ENCODE data around the gene STXBP1.
A peak's percentile ranks its signal among the peaks of the same experiment; 100 is the strongest.

Gene STXBP1

DNA sequence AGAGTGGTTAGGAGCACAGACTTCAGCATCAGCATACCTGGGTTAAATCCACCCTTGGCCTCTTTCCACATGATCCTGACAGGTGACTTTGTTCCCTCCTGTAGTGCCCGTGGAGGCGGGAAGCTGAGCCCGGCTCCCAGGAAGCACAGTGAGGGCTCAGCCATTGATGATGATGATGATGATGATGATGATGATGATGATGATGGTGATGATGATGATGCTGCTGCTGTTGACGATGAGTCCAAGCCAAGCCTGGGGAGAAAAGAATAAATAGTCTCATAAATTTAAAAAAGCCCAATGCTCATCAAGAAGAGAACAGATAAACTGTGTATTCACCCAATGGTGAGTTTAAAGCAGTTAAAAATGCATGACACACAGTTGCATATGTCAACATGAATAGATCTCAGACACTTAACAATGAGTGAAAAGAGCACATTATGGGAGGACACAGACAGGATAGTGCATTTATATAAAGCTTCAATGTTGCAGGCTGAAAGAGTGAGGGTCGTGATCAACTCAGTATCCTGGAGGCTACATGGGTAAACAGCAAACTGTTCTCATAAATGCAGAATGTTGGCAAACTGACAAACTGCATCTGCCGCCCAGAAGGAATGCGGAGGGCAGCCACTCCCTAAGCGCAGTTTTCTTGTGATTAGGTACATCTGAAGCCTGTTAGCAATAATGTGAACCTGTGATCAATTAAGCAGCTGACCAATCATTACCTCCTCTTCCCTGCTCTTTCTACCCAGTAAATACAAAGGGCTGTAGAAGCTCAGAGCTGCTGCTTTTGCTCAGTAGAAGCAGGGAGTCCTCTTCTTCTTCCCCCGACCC lies 83.0 kb downstream of the STXBP1 start:
- no peak for DNase-seq

DNA sequence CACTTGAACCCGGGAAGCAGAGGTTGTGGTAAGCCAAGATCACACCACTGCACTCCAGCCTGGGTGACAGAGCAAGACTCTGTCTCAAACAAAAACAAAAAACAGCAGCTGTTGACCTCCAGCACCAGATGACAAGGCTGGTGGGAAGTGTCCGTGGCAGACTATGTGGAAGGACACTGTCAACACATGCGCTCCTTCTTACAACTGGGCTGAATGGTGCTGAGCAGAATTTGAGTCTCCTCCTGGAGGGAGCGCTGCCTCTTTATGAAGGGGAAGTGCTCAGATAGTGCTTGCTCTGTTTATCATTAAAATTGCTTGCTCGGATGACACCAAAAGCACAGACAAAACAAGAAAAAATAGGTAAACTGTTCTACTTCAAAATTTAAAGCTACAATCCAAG lies 85.5 kb downstream of the STXBP1 start:
- no peak for DNase-seq

DNA sequence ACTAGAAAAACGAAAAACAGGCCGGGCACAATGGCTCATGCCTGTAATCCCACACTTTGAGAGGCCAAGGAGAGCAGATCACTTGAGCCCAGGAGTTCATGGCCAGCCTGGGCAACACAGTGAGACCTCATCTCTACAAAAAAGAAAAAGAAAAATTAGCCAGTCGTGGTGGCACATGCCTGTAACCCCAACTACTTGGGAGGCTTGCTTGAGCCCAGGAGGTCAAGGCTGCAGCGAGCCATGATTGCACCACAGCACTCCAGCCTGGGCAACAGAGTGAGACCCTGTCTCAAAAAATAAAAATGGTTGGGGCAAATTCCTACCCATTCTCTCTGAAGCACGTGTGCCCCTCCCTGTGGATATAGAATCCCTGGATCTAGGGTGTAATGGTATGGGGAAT lies 86.3 kb downstream of the STXBP1 start:
- no peak for DNase-seq

DNA sequence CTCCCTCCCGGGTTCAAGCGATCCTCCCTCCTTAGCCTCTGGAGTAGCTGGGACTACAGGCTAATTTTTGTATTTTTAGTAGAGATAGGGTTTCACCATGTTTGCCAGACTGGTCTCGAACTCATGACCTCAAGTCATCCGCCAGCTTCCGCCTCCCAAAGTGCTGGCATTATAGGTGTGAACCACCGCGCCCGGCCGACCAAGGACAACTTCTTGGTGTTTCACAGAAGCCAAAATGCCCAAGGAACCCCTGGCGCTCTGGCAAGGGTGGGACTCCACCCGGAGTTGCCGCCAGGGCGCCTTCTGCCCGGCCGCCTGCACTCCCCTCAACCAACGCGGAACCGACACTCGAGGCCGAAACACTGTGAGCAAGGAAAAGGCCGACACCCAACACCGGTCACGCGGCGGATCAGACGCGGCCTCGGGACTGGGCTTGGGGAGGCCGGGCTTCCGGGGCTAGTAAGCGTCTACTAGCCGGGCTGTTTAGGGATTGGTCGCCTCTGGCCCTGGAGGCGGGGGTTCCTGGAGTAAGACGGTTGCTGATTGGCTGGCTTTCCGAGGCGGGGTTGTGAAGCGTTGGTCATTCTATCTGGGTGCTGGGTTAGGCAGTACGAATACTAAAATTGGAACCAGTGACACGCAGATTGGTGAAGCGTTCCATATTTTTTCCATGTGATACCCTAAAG lies 87.1 kb downstream of the STXBP1 start:
- DNase-seq = peak; percentile 62 to 69

DNA sequence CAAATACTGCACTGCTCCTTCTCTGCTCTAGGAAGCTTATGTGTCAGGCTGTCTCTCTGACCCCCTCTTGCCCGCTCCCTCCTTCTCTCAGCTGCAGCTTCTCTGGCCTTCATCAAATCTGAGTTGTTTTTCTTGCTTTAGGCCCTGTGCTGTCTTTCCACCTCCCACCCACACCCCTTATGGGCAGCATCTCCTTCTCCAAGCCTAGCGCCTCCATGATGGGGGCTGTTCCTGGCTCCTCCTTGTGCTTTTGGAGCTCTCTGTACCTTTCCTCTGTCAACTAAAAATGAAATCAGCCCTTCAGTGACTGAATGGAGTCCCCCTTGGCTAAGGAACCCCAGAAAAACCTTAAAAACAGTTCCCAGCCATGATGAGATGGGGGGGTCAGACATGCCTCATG lies 88.1 kb downstream of the STXBP1 start:
- no peak for DNase-seq

DNA sequence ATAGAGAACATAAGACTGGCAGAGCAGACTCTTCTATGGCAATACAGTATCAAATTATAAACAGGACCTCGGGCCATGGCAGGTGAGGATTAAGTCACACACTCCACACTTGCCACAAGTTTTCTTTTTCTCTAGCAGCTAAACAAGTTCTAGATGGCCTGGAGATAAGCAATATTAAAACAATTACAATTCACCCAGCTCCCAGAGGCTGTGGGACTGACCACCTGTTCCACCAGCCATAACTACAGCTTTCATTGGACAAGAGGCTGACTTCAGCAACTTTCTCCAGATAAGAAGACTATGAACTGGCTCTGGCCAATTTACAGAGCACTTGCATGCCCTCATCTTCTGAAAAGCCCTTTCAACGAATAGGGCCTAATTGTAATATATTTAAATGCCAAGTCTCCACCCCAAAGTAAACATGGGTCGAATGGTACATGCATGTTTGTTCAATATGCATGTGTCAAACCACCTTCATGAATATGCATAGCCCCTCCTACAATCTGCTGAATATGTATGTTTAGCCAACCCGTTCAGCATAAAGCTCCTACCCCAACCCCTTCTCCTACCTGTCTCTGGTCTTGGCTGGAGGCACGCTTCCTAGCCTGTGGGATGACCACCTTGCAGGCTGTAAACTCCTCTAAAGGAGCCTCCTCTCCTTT lies 88.6 kb downstream of the STXBP1 start:
- no peak for DNase-seq

DNA sequence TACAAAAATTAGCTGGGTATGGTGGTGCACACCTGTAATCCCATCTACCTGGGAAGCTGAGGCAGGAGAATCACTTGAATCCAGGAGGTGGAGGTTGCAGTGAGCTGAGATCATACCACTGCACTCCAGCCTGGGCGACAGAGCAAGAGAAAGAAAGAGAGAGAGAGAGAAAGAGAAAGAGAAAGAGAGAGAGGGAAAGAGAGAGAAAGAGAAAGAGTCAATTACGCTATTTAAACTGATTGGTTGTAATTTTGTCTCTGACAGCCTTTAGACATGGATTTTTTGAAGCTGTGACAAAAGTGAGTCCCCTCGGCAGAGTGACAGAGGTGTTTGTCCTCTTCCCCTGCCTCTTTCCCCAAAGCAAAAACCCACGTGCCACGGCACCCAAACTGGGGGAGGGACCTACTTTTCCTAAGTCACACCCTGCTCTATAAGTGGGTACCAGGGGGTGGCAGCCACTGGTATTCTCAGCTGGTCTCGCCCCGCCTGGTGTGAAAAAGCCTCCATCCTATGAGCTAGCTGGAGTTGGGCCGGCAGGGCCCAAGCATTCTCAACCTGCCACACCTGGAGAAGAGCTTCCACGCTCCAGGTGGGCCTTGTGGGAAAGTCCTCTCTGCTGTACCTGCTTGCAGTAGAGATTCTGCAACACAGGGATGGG lies 91.3 kb downstream of the STXBP1 start:
- DNase-seq = no peak

DNA sequence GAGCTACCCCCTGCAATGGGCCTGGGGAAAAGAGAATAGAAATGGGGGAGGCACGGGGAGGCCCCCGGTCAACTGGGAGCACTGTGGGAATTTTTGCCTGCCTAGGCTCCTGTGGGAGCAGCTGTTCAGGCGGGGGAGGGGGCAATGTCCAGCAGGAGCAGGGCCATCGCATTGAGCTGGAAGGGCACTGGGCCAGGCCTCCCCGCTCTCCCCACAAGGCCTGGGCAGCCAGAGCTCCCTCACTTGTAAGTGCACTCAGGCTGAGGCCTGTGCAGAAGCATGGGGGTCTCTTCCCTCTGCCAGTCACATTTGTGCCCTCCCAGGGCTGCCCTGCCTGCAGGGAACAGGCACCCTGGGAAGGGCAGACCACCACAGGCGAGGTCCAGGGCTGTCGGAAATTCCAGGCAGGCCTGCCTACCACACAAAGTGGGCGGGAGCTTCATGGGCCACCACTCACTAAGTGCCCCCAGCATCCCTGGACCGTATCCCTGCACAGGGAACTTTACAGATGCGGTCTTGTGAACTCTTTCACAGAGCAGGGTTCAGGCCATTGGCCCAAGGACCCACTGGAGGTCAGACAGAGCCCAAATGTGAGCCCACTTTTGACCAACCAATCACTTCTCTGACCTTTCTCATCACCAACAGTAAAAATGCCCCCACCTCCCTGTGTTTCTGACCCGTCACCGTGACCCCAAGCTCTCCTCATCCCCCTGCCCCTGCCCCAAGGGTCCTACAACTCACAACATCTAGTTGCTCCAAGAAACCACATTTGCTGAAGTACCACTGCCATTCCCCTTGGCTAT lies 93.7 kb downstream of the STXBP1 start:
- no peak for DNase-seq

DNA sequence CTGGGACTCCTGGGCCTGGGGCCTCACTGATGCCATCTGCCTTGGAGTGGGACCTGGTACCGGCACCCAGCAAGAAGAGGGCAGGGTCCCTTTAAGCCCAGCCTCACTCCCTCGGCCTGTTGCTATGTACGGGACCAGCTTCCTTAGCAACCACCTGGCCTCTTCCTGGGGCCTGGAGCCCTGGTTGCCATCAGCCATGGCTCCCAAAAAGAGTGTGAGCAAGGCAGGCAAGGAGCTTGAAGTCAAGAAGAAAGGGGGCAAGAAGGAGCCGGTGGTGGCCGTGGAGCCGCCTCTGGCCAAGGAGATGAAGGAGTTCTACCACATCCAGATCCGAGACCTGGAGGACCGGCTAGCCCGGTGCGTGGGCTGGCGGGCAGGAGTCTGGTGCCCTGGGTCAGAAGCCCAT lies 94.8 kb downstream of the STXBP1 start, which contains the start of gene CFAP157:
Gene CFAP157, plus strand, starts transcription at position 153 of the 406 bp plus-strand sequence. Its CDS starts 44 bp downstream, at position 197.
- no peak for DNase-seq

- no peak for DNase-seq
Measured at GRCh38 chr9:127707766-127708165, 95.7 kb downstream of the STXBP1 start.

DNA sequence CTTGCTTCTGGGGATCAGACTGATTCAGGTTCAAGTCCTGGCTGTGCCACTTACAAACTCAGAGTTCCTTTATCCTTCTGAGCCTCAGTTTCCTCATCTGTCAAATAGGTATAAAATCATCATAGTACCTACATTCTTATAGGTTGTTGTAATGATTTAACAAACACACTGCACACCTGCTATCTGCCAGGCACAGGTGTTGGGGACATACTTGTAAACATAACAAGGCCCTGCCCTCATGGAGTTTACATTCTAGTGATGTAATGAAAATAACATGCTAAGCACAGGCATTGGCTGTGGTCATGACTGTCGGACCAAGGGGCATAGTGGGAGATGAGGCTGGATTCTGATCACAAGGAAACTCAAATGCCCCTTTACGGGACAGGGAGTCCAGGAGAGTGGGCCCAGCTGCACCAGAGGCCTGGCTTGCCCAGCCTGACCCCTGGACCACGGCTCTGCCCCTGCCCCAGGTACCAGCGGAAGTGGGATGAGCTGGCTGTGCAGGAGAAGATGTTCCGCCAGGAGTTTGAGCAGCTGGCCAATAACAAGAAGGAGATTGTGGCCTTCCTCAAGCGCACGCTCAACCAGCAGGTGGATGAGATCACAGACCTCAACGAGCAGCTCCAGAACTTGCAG lies 97.0 kb downstream of the STXBP1 start:
- DNase-seq = no peak

DNA sequence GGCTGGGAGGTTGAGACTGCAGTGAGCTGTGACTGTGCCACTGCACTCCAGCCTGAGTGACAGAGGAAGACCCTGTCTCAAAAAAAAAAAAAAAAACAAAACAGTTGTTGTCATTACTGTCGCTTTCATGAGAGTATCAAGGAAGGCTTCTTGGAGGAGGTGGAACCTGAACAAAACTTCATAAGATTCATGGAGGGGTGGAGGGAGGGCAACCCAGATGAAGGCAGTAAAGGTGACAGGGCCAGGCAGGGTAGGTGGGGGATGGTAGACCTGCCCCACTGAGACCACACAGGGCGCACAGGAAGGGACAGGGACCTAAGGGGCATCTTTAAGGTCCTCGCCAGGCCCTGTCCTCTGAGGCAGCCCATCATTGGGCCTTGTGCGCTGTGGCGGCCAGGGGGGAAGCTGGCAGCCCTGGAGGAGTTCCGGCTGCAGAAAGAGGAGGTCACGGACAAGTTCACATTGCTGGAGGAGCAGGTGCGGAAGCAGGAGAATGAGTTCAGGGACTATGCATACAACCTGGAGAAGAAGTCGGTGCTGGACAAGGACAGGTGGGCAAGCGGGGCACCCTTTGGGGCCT lies 98.2 kb downstream of the STXBP1 start:
- no peak for DNase-seq

- DNase-seq = no peak
Measured at GRCh38 chr9:127711226-127711701, 99.2 kb downstream of the STXBP1 start.

GRCh38 chr9:127711831-127712274 lies 99.8 kb downstream of the STXBP1 start:
- no peak for DNase-seq

DNA sequence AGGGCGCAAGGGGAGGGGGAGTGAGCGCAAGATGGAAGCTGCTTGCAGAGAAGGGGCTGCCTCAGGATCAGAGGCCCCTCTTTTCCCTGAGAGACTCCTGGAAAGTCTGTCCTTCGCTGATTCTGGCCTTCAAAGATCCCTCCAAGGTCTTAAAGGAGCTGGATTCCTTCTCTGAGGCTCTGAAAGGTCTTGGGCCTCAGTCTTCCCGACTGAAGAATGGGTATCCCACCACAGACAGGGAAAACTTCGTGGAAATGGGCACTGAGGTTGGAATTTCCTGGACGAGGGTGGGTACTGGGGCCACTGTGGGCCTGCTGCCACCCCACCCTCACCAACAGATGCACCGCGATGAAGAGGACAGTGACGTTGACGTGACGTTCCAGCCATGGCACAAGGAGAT lies 100.3 kb downstream of the STXBP1 start:
- no peak for DNase-seq

DNA sequence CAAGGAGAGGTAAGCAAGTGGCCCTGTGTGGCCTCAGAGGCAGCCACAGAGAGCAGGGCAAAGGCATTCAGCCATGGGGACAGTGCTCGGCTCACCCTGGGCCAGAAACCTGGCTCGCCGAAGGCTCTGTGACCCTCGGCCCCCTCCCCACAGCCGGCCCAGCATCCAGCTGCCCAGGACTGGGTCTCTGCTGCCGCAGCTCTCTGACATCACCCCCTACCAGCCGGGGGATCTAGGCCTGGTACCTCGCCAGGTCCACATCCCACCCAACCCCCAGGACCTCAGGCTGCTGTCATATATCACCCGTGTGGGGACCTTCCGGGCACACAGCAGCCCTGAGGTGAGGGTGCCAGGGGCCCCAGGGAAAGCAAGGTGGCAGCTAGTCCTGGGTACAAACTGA lies 100.8 kb downstream of the STXBP1 start:
- no peak for DNase-seq

DNA sequence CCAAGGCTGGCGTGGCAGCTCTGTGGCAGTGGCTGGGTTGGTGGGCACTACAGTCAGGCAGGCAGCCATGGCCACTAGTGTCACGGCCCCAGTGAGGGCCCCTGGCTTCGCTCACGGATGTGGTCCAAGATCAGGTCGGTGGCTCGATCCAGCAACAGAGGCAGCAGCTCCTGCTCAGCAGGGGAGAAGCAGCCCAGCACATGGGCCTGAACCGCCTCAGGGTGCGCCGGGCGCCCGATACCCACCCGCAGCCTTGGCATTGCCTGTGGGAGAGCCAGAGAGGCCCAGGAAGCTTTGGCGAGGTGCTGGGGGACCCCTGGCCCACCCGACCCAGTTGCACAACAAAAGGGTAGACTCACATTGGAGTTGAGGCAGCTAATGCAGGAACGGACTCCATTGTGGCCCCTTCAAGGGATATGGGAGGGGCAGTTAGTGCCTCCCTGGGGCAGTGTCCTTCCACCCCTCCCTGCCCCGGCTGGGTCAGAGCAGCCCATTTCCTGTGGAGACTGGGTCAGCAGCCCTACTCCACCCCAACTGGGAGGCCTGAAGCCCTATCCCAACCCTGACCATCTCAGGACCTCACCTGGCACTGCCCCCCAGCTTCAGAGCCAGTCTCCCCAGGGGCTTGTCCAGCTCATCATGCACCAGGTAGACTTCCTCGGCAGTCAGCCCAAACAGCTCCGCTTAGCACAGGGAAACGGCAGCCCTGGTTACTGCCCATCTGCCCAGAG lies 102.1 kb downstream of the STXBP1 start:
- no peak for DNase-seq

- DNase-seq = no peak
Measured at GRCh38 chr9:127714951-127715469, 102.9 kb downstream of the STXBP1 start.

- DNase-seq = peak; percentile 89 to 98
Measured at GRCh38 chr9:127715470-127716337, 103.6 kb downstream of the STXBP1 start, which contains the start of the genes PTRH1 and TTC16. Gene PTRH1 (minus strand): TSS chr9:127715663. CDS start chr9:127715639, 24 bp downstream. Gene TTC16 (plus strand): TSS chr9:127716079. CDS start chr9:127716146, 67 bp downstream.

Data from bone marrow (tissue), 2 donors.